Measurements from ENCODE around the gene RAB33B.

Gene RAB33B

DNA sequence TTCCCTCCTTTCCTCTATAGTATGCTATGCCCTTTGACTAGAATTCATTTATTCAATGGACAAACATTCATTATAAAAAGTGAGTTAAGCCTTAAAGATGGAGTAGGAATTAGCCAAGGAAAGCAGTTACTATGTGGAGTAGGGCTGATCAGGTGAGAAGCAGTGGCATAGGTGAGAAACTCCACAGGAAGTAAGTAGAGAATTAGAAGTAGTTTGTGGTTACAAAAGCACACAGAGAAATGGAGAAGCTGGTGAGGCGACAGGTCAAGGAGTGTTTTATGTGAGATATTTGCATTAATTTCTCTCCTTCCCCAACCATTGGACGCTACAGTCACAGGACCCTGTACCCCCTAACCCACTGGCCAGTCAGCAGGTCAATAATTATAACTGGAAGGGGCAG is 71.5 kb downstream of the RAB33B start:
- no peak for DNase-seq (ENCODE audit: low read depth)
- H3K4me3 ChIP-seq (ENCODE audit: control insufficient read depth, low read depth, low read length): no peak overlapping the region
- no peak for TF ChIP-seq CTCF (IDR thresholded peaks at IDR 0.05; ENCODE audit: control insufficient read depth, insufficient read depth, low read depth, low read length, missing control alignments)

Data from AG09309 (cell line).